ENCODE data around the gene OGFOD1.
"Not testable (repeated sequence)": the region's sequence is repeated elsewhere in the genome, so short reads cannot be mapped to it uniquely, and the experiment has no call there.

Gene OGFOD1

DNA sequence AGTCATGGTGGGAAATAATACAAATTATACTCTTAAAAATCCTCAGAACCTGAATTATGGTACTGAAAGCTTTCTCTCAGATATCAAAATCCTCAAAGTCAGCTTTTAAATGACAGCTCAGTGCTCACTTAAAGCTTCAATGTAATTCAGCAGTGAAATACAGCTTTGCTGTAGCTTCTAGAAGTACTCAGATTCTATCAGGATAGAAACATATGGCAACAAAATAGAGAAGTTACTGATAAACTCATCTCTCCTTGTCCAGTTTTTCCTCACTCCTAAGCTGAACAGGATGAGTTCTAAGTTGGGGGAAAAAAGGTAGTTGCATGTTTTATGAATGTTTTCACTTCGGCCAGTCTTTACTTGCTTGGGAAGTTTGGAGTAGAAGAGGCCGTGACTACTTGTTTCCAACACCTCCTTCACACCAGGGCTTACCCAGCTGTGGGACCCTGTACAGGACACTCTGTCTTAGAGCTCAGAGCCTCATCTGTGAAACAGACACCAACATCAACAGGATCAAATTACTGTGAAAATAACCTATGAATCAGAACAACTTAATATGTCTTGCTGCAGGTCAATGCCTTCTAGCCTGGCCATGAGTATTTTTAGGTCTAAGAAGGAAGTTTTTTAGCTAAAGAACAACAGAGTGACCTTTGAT lies 30.2 kb downstream of the OGFOD1 start:
- no peaks in the 10 kb centered on the region for H3K9me3 ChIP-seq
- TF ChIP-seq, protein P1, sequence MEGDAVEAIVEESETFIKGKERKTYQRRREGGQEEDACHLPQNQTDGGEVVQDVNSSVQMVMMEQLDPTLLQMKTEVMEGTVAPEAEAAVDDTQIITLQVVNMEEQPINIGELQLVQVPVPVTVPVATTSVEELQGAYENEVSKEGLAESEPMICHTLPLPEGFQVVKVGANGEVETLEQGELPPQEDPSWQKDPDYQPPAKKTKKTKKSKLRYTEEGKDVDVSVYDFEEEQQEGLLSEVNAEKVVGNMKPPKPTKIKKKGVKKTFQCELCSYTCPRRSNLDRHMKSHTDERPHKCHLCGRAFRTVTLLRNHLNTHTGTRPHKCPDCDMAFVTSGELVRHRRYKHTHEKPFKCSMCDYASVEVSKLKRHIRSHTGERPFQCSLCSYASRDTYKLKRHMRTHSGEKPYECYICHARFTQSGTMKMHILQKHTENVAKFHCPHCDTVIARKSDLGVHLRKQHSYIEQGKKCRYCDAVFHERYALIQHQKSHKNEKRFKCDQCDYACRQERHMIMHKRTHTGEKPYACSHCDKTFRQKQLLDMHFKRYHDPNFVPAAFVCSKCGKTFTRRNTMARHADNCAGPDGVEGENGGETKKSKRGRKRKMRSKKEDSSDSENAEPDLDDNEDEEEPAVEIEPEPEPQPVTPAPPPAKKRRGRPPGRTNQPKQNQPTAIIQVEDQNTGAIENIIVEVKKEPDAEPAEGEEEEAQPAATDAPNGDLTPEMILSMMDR (IDR thresholded peaks at IDR 0.05) = no peak
- H3K4me1 ChIP-seq (ENCODE audit: control insufficient read depth in 1 of 2, insufficient read depth in 1 of 2, low read depth in 1 of 2, low read length in 1 of 2) = peaks cover 11 to 13% of the 10 kb centered on the region in 2 experiments
- no peak overlapping the region for H3K27ac ChIP-seq
- peaks cover 29% of the 10 kb centered on the region for H3K36me3 ChIP-seq
- no peaks in the 10 kb centered on the region for H3K27me3 ChIP-seq
- H3K4me3 ChIP-seq (ENCODE audit: low read depth in 1 of 2, low read length in 1 of 2) = no peak overlapping the region

DNA sequence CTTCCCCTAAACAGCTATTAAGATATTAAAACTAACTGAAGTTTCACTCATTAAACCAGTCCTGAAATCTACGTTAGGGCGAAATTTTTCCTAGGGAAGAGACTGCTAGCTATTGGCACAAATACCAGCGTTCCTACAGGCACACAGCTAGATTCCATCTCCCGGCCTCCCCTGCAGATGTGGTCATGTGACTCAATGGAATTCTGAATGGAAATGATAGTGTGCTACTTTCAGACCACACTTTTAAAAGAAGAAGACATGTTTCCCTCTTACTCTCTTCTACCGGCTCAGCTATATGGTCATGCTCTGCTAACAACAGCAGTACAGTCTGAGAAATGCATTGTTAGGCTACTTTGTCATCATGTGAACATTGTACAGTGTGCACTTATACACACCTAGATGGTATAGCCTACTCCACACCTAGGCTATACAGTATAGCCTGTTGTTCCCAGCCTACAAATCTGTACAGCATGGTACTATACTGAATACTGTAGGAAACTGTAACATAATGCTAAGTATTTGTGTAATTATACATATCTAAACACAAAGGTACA lies 31.4 kb downstream of the OGFOD1 start:
- Histone ChIP-seq H3K4me3 (ENCODE audit: low read depth in 1 of 2, low read length in 1 of 2) (no peak overlapping the region), H3K36me3 (peaks cover 23% of the 10 kb centered on the region), H3K4me1 (ENCODE audit: control insufficient read depth in 1 of 2, insufficient read depth in 1 of 2, low read depth in 1 of 2, low read length in 1 of 2) (peaks cover 11 to 12% of the 10 kb centered on the region in 2 experiments), H3K27me3 (no peaks in the 10 kb centered on the region), H3K9me3 (no peaks in the 10 kb centered on the region), H3K27ac (no peak overlapping the region)
- TF ChIP-seq, protein P1 (IDR thresholded peaks at IDR 0.05) = no peak

DNA sequence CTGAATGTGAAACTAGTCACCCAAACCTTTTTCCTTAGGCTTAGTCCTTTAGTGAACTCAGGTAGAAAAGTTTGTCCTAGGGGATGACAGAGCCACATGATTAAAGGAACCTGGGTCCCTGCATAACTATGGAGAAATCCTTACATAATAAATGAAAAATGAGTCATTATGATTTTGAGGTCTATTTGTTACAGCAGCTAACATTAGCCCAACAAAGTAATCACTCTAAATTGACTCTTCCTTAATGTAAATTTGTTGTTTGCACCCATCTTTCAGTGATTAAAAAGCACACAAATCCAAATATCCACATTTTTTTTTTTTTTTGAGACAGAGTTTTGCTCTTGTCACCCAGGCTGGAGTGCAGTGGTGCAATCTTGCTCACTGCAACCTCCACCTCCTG lies 32.0 kb downstream of the OGFOD1 start:
- Histone ChIP-seq H3K9me3 (no peaks in the 10 kb centered on the region), H3K27ac (no peak overlapping the region), H3K4me1 (ENCODE audit: control insufficient read depth in 1 of 2, insufficient read depth in 1 of 2, low read depth in 1 of 2, low read length in 1 of 2) (peaks cover 6 to 7% of the 10 kb centered on the region in 2 experiments), H3K4me3 (ENCODE audit: low read depth in 1 of 2, low read length in 1 of 2) (no peak overlapping the region), H3K27me3 (no peaks in the 10 kb centered on the region), H3K36me3 (peaks cover 23% of the 10 kb centered on the region)
- TF ChIP-seq, protein P1 (IDR thresholded peaks at IDR 0.05) = no peak

DNA sequence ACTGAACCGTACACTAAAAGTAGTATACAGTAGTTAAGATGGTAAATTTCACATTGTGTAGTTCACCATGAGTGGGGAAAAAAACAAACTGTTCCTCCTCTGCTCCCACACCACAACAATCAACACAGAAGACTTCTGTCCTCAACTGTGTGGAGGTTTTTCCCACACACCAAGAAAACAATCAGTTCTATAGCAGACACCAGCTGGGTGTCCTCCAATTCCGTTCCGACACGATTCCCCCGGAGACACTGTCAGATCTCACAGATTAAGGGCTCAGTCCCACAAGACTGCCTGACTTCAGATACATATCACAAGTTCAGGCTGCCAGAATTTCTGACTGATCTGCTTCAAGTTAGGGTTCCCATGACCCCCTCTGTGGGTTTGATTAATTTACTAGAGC lies 36.7 kb downstream of the OGFOD1 start:
- Histone ChIP-seq H3K9me3 (no peaks in the 10 kb centered on the region), H3K36me3 (peaks cover 14% of the 10 kb centered on the region), H3K27ac (no peak overlapping the region), H3K27me3 (no peaks in the 10 kb centered on the region), H3K4me3 (ENCODE audit: low read depth in 1 of 2, low read length in 1 of 2) (no peak overlapping the region), H3K4me1 (ENCODE audit: control insufficient read depth in 1 of 2, insufficient read depth in 1 of 2, low read depth in 1 of 2, low read length in 1 of 2) (no peaks in the 10 kb centered on the region)
- TF ChIP-seq, protein P1 (IDR thresholded peaks at IDR 0.05) = no peak

DNA sequence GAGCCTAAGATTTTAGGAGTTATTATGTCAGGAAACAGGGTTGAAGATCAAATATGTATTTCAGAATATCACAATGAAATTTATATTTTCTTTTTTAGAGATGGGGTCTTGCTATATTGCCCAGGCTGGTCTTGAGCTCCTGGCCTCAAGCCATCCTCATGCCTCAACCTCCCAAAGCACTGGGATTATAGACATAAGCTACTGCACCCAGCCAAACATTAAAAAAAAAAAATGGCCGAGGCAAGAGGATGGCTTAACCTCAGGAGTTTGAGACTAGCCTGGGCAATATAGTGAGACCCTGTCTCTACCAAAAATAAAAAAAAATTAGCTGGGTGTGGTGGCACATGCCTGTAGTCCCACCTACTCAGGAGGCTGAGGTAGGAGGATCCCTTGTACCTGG lies 37.5 kb downstream of the OGFOD1 start:
- H3K27ac ChIP-seq; H3K4me3 ChIP-seq (ENCODE audit: low read depth in 1 of 2, low read length in 1 of 2); H3K27me3 ChIP-seq; H3K4me1 ChIP-seq (ENCODE audit: control insufficient read depth in 1 of 2, insufficient read depth in 1 of 2, low read depth in 1 of 2, low read length in 1 of 2); H3K9me3 ChIP-seq: not testable (repeated sequence)
- H3K36me3 ChIP-seq = peaks cover 12% of the 10 kb centered on the region

DNA sequence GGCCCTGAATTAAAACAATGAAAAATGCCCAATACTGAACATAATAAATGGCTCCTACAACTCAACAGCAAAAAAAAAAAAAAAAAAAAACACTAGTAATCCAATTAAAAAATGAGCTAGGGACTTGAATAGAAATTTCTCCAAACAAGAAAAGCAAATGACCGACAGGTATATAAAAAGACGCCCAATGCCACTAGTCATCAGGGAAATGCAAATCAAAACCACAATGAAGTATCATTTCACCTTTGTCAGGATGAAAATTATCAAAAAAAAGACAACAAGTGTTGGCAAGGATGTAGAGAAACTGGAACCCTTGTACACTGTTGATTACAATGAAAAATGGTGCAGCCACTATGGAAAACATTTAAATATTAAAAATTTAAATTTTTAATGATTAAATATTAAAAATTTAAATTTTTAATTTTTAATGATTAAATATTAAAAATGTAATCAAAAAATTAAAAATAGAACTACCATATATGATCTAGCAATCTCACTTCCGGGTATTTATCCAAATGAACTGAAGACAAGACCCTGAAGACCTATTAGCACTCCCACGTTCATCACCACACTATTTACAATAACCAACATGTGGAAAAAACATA lies 40.4 kb downstream of the OGFOD1 start:
- TF ChIP-seq, protein P1 (IDR thresholded peaks at IDR 0.05) = no peak
- H3K36me3 ChIP-seq = peaks cover 6% of the 10 kb centered on the region
- H3K4me3 ChIP-seq (ENCODE audit: low read depth in 1 of 2, low read length in 1 of 2) = no peak overlapping the region
- H3K9me3 ChIP-seq = no peaks in the 10 kb centered on the region
- no peaks in the 10 kb centered on the region for H3K27me3 ChIP-seq
- H3K4me1 ChIP-seq (ENCODE audit: control insufficient read depth in 1 of 2, insufficient read depth in 1 of 2, low read depth in 1 of 2, low read length in 1 of 2) = no peaks in the 10 kb centered on the region
- H3K27ac ChIP-seq = no peak overlapping the region

Measured in neutrophil (primary cell).